HepG2 (cell line): ENCODE measurements around the gene MAVS. TPM values are rescaled to one million over a fixed set of nuclear protein-coding genes. Genes with fewer than 3 reads are reported as not detected.

Experiments
- BATF2 ChIP-seq: sonication (generic); formaldehyde crosslinking; IDR thresholded peaks from 2 replicates; pipeline ENCODE4 v1.8.0; 2022; ENCODE audit warnings: mild to moderate bottlenecking, missing genetic modification reagents, moderate library complexity
- FOSL2 ChIP-seq: sonication (generic); formaldehyde crosslinking; IDR thresholded peaks from 2 replicates; pipeline ENCODE4 v1.4.0; 2020; ENCODE audit warnings: missing genetic modification reagents
- UBTF ChIP-seq: sonication (generic); formaldehyde crosslinking; IDR thresholded peaks from 2 replicates; pipeline ENCODE4 v1.4.0; 2020; ENCODE audit warnings: mild to moderate bottlenecking, missing genetic modification reagents
- ZEB1 ChIP-seq: IDR thresholded peaks from 2 replicates; pipeline ENCODE4 v1.6.1; 2012; ENCODE audit warnings: mild to moderate bottlenecking, low read depth, inconsistent platforms; ENCODE audit not compliant: insufficient replicate concordance
- polyA plus RNA-seq, 8 experiments: library from polyadenylated mRNA; depleted of rRNA in 3 of 8; stranded (reverse) in 7 of 8; unstranded in 1 of 8; fragments of >200 nt; fragmentation: Illumina TruSeq in 4 of 8; extraction: Trizol in 4 of 8; gene quantifications; 2 replicates each; pipeline versions ENCODE4 v1.2.1 to v1.2.3, GENCODE V29; 2011 to 2016; ENCODE audit warnings: low read depth in 4 of 8, missing spikeins in 1 of 8, mixed read lengths in 1 of 8; ENCODE audit not compliant: insufficient read depth in 1 of 8
- total RNA-seq, 5 experiments: library from RNA; depleted of rRNA; stranded (reverse); fragments of >200 nt; fragmentation: Illumina TruSeq; extraction: Trizol; gene quantifications; 2 replicates each; pipeline ENCODE4 v1.2.3, GENCODE V29; 2016; ENCODE audit warnings: low read depth in 1 of 5
- TF ChIP-seq, protein P1 (sequence below): sonication (generic); formaldehyde crosslinking; IDR thresholded peaks from 2 replicates; pipeline ENCODE4 v1.4.0; 2020; ENCODE audit warnings: missing genetic modification reagents

MAVS gene
- total and polyA plus RNA-seq, 2 of the 13 experiments (the other 11 are each of a cell fraction or from before 2014, with no cell fraction given) = 27.3 to 36.6 TPM

GRCh38 chr20:3871550-3872265, 25.1 kb downstream of the MAVS start (continued):
- TF ChIP-seq UBTF (CRISPR knock-in tag) (no peak), ZEB1 (no peak), BATF2 (CRISPR knock-in tag) (no peak), FOSL2 (CRISPR knock-in tag) (no peak)
- TF ChIP-seq, protein P1, sequence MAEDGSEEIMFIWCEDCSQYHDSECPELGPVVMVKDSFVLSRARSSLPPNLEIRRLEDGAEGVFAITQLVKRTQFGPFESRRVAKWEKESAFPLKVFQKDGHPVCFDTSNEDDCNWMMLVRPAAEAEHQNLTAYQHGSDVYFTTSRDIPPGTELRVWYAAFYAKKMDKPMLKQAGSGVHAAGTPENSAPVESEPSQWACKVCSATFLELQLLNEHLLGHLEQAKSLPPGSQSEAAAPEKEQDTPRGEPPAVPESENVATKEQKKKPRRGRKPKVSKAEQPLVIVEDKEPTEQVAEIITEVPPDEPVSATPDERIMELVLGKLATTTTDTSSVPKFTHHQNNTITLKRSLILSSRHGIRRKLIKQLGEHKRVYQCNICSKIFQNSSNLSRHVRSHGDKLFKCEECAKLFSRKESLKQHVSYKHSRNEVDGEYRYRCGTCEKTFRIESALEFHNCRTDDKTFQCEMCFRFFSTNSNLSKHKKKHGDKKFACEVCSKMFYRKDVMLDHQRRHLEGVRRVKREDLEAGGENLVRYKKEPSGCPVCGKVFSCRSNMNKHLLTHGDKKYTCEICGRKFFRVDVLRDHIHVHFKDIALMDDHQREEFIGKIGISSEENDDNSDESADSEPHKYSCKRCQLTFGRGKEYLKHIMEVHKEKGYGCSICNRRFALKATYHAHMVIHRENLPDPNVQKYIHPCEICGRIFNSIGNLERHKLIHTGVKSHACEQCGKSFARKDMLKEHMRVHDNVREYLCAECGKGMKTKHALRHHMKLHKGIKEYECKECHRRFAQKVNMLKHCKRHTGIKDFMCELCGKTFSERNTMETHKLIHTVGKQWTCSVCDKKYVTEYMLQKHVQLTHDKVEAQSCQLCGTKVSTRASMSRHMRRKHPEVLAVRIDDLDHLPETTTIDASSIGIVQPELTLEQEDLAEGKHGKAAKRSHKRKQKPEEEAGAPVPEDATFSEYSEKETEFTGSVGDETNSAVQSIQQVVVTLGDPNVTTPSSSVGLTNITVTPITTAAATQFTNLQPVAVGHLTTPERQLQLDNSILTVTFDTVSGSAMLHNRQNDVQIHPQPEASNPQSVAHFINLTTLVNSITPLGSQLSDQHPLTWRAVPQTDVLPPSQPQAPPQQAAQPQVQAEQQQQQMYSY (CRISPR knock-in tag) = peak; percentile 57; the same call in 1 of the 2 replicates
